SK-N-SH treated with all-trans-retinoic acid at 6 μM for 48 hours (cell line): Measurements from ENCODE around the gene NFAM1.

ENCODE experiments used
- ATAC-seq: fragments of 200-7000 bp; cut with Tn5 transposase; 3 replicates; pipeline ENCODE4 v1.9.1; 2020; ENCODE audit warnings: mild to moderate bottlenecking, moderate library complexity
- ARNTL ChIP-seq: fragments of 450-650 bp; formaldehyde crosslinking; IDR thresholded peaks from 2 replicates; pipeline ENCODE4 v1.5.0; 2020; ENCODE audit warnings: low read depth, mild to moderate bottlenecking, moderate library complexity, borderline replicate concordance
- CSDC2 ChIP-seq: fragments of 250-450 bp; sonication (Bioruptor Pico); IDR thresholded peaks from 2 replicates; pipeline ENCODE4 v1.5.0; 2020; ENCODE audit warnings: mild to moderate bottlenecking, moderate library complexity
- ESRRG ChIP-seq: fragments of 250-450 bp; sonication (Bioruptor Pico); IDR thresholded peaks from 2 replicates; pipeline ENCODE4 v1.6.1; 2021; ENCODE audit warnings: mild to moderate bottlenecking
- GLIS3 ChIP-seq: fragments of 250-450 bp; sonication (Bioruptor Pico); IDR thresholded peaks from 2 replicates; pipeline ENCODE4 v1.5.0; 2020; ENCODE audit warnings: mild to moderate bottlenecking, moderate library complexity
- ISL1 ChIP-seq: fragments of 250-450 bp; sonication (Bioruptor Pico); IDR thresholded peaks from 2 replicates; pipeline ENCODE4 v2.1.2; 2022; ENCODE audit warnings: mild to moderate bottlenecking, moderate library complexity
- PPARA ChIP-seq: fragments of 250-450 bp; sonication (Bioruptor Pico); IDR thresholded peaks from 2 replicates; pipeline ENCODE4 v1.5.0; 2020; ENCODE audit warnings: mild to moderate bottlenecking, borderline replicate concordance
- RARB ChIP-seq: fragments of 250-450 bp; sonication (Bioruptor Pico); IDR thresholded peaks from 2 replicates; pipeline ENCODE4 v1.8.0; 2021; ENCODE audit warnings: mild to moderate bottlenecking, moderate library complexity
- SNAI2 ChIP-seq: fragments of 250-450 bp; sonication (Bioruptor Pico); IDR thresholded peaks from 2 replicates; pipeline ENCODE4 v1.5.0; 2020; ENCODE audit warnings: mild to moderate bottlenecking, moderate library complexity
- TCF4 ChIP-seq: fragments of 250-450 bp; sonication (Bioruptor Pico); IDR thresholded peaks from 2 replicates; pipeline ENCODE4 v1.8.0; 2021; ENCODE audit warnings: mild to moderate bottlenecking, moderate library complexity, borderline replicate concordance
- TOX ChIP-seq: fragments of 250-450 bp; sonication (Bioruptor Pico); IDR thresholded peaks from 2 replicates; pipeline ENCODE4 v1.8.0; 2021; ENCODE audit warnings: mild to moderate bottlenecking, moderate library complexity, borderline replicate concordance
- ZC3H10 ChIP-seq: fragments of 250-450 bp; sonication (Bioruptor Pico); IDR thresholded peaks from 2 replicates; pipeline ENCODE4 v1.5.1; 2021; ENCODE audit warnings: mild to moderate bottlenecking, moderate library complexity
- ZFP3 ChIP-seq: fragments of 250-450 bp; sonication (Bioruptor Pico); IDR thresholded peaks from 2 replicates; pipeline ENCODE4 v1.5.0; 2020; ENCODE audit warnings: mild to moderate bottlenecking, moderate library complexity
- ZFP30 ChIP-seq: fragments of 450-650 bp; formaldehyde crosslinking; IDR thresholded peaks from 2 replicates; pipeline ENCODE4 v1.5.0; 2022; ENCODE audit warnings: mild to moderate bottlenecking, moderate library complexity
- ZNF565 ChIP-seq: fragments of 450-650 bp; formaldehyde crosslinking; conservative IDR thresholded peaks from 2 replicates; pipeline ENCODE4 v1.5.0; 2020; ENCODE audit warnings: low read depth, mild to moderate bottlenecking, moderate library complexity
- ZNF70 ChIP-seq: fragments of 450-650 bp; formaldehyde crosslinking; IDR thresholded peaks from 2 replicates; pipeline ENCODE4 v1.5.0; 2020; ENCODE audit warnings: mild to moderate bottlenecking, moderate library complexity
- ZNF8 ChIP-seq: fragments of 450-650 bp; formaldehyde crosslinking; IDR thresholded peaks from 2 replicates; pipeline ENCODE4 v1.5.0; 2020; ENCODE audit warnings: mild to moderate bottlenecking, moderate library complexity
- TF ChIP-seq, protein P1 (sequence below): fragments of 250-450 bp; sonication (Bioruptor Pico); IDR thresholded peaks from 2 replicates; pipeline ENCODE4 v1.5.1; 2020; ENCODE audit warnings: low read depth, mild to moderate bottlenecking, moderate library complexity
- TF ChIP-seq, protein P2 (sequence below): fragments of 250-450 bp; sonication (Bioruptor Pico); IDR thresholded peaks from 2 replicates; pipeline ENCODE4 v1.5.0; 2020; ENCODE audit warnings: mild to moderate bottlenecking, moderate library complexity
- TF ChIP-seq, protein P3 (sequence below): fragments of 250-450 bp; sonication (Bioruptor Pico); IDR thresholded peaks from 2 replicates; pipeline ENCODE4 v1.8.0; 2020; ENCODE audit warnings: mild to moderate bottlenecking, moderate library complexity, borderline replicate concordance
- TF ChIP-seq, protein P4 (sequence below): fragments of 250-450 bp; sonication (Bioruptor Pico); IDR thresholded peaks from 2 replicates; pipeline ENCODE4 v1.5.1; 2021; ENCODE audit warnings: mild to moderate bottlenecking, moderate library complexity
- TF ChIP-seq, protein P5 (sequence below): fragments of 250-450 bp; sonication (Bioruptor Pico); IDR thresholded peaks from 2 replicates; pipeline ENCODE4 v1.8.0; 2021; ENCODE audit warnings: low read depth, mild to moderate bottlenecking, moderate library complexity, borderline replicate concordance

The NFAM1 gene

DNA sequence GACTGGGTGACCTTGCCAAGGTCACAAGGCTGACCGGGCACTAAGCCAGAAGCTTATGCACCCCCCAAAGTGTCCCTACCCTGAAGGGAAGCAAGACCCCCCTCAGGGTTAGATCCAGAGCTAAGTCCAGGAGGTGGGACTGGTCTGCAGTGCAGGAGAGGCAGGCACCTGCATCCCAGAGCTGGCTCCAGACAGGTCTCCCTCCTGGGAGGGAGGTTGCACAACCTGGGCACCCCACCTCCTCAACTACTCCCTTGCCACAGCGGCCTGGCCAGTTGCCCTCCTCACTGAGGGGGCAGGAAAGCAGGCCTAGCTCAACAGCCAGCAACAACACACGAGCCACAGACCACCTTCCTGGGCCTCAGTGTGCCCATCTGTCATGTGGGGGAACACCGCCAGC is 86.7 kb downstream of the NFAM1 start:
- no peak for ATAC-seq
- TF ChIP-seq GLIS3 = no peak
- TF ChIP-seq TOX (CRISPR knock-in tag) = no peak
- no peak for TF ChIP-seq ZFP3 (CRISPR knock-in tag)
- TF ChIP-seq, protein P1, sequence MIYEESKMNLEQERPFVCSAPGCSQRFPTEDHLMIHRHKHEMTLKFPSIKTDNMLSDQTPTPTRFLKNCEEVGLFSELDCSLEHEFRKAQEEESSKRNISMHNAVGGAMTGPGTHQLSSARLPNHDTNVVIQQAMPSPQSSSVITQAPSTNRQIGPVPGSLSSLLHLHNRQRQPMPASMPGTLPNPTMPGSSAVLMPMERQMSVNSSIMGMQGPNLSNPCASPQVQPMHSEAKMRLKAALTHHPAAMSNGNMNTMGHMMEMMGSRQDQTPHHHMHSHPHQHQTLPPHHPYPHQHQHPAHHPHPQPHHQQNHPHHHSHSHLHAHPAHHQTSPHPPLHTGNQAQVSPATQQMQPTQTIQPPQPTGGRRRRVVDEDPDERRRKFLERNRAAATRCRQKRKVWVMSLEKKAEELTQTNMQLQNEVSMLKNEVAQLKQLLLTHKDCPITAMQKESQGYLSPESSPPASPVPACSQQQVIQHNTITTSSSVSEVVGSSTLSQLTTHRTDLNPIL (CRISPR knock-in tag) = no peak
- no peak for TF ChIP-seq PPARA
- no peak for TF ChIP-seq ZNF70 (CRISPR knock-in tag)
- TF ChIP-seq ZNF565 (CRISPR knock-in tag) = no peak
- no peak for TF ChIP-seq SNAI2 (CRISPR knock-in tag)
- no peak for TF ChIP-seq TCF4 (CRISPR knock-in tag)
- no peak for TF ChIP-seq ARNTL
- TF ChIP-seq CSDC2 = no peak
- TF ChIP-seq, protein P2, sequence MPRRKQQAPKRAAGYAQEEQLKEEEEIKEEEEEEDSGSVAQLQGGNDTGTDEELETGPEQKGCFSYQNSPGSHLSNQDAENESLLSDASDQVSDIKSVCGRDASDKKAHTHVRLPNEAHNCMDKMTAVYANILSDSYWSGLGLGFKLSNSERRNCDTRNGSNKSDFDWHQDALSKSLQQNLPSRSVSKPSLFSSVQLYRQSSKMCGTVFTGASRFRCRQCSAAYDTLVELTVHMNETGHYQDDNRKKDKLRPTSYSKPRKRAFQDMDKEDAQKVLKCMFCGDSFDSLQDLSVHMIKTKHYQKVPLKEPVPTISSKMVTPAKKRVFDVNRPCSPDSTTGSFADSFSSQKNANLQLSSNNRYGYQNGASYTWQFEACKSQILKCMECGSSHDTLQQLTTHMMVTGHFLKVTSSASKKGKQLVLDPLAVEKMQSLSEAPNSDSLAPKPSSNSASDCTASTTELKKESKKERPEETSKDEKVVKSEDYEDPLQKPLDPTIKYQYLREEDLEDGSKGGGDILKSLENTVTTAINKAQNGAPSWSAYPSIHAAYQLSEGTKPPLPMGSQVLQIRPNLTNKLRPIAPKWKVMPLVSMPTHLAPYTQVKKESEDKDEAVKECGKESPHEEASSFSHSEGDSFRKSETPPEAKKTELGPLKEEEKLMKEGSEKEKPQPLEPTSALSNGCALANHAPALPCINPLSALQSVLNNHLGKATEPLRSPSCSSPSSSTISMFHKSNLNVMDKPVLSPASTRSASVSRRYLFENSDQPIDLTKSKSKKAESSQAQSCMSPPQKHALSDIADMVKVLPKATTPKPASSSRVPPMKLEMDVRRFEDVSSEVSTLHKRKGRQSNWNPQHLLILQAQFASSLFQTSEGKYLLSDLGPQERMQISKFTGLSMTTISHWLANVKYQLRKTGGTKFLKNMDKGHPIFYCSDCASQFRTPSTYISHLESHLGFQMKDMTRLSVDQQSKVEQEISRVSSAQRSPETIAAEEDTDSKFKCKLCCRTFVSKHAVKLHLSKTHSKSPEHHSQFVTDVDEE = no peak
- TF ChIP-seq ZFP30 (CRISPR knock-in tag) = no peak
- no peak for TF ChIP-seq ISL1 (CRISPR knock-in tag)
- TF ChIP-seq, protein P3, sequence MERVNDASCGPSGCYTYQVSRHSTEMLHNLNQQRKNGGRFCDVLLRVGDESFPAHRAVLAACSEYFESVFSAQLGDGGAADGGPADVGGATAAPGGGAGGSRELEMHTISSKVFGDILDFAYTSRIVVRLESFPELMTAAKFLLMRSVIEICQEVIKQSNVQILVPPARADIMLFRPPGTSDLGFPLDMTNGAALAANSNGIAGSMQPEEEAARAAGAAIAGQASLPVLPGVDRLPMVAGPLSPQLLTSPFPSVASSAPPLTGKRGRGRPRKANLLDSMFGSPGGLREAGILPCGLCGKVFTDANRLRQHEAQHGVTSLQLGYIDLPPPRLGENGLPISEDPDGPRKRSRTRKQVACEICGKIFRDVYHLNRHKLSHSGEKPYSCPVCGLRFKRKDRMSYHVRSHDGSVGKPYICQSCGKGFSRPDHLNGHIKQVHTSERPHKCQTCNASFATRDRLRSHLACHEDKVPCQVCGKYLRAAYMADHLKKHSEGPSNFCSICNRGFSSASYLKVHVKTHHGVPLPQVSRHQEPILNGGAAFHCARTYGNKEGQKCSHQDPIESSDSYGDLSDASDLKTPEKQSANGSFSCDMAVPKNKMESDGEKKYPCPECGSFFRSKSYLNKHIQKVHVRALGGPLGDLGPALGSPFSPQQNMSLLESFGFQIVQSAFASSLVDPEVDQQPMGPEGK (CRISPR knock-in tag) = no peak
- no peak for TF ChIP-seq ZNF8 (CRISPR knock-in tag)
- no peak for TF ChIP-seq RARB (CRISPR knock-in tag)

DNA sequence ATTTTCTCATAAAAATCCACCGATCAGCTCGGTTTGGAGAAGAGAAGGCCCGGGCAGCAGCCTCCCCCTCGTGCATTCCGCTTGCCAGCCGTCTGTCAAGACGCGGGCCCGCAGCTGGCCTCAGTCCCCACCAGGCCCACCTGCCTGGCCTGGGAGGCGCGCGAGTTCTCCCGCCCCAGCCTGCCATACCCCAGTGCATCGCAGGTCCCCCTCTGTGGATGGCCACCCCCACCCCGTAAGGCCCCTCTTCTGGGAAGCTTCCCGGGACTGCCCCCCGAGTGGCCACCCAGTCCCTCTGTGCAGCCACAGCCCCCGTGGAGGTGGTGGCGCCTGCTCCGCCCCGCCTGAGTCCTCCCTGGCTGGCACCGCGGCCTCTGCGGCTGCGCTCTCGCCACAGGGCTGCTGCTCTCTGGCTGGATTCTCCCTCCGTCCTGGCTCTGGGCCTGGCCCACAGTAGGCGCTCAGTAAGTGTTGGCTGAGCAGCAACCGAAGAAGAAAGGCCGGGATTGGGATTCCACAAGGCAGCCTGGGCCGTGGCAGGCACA is 87.8 kb downstream of the NFAM1 start:
- no peak for ATAC-seq
- TF ChIP-seq ZC3H10 (CRISPR knock-in tag) (no peak), ESRRG (CRISPR knock-in tag) (no peak), ISL1 (CRISPR knock-in tag) (no peak), TCF4 (CRISPR knock-in tag) (no peak), ARNTL (no peak), SNAI2 (CRISPR knock-in tag) (no peak), PPARA (no peak)
- TF ChIP-seq, protein P4, sequence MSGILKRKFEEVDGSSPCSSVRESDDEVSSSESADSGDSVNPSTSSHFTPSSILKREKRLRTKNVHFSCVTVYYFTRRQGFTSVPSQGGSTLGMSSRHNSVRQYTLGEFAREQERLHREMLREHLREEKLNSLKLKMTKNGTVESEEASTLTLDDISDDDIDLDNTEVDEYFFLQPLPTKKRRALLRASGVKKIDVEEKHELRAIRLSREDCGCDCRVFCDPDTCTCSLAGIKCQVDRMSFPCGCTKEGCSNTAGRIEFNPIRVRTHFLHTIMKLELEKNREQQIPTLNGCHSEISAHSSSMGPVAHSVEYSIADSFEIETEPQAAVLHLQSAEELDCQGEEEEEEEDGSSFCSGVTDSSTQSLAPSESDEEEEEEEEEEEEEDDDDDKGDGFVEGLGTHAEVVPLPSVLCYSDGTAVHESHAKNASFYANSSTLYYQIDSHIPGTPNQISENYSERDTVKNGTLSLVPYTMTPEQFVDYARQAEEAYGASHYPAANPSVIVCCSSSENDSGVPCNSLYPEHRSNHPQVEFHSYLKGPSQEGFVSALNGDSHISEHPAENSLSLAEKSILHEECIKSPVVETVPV (CRISPR knock-in tag) = no peak
- TF ChIP-seq, protein P1 (CRISPR knock-in tag) = no peak

DNA sequence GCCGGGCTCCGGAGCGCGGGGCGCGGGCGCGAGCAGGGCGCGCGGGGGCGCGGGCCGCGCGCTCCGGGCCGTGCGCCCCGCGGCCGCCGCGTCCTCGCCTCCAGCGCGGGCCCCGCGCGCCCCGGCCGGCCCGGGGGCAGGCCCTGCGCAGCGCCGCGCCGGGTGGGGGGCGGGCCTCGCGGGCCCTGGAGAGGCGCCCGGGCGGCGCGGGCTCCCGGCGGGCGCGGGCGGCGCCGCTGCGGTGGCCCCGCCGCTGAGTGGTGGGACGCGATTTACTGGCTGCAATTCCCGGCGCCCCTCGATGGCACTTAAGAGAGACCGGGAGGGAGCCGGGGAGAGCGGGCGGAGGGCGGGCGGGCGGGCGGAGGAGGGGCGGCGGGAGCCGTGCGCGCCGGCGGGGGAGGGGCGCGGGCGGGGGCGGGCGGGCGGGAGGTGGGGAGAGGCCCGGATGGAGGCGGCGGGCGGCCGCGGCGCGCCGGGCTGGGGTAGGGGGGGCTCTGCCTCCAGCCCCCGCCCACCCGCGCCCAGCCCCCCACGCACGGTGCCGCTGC is 88.6 kb downstream of the NFAM1 start:
- ATAC-seq = peak; percentile 18; the same call in 1 of the 3 replicates
- TF ChIP-seq ESRRG (CRISPR knock-in tag) (no peak), TCF4 (CRISPR knock-in tag) (no peak), ZNF70 (CRISPR knock-in tag) (no peak), CSDC2 (no peak), ZFP30 (CRISPR knock-in tag) (no peak), ISL1 (CRISPR knock-in tag) (no peak), ZC3H10 (CRISPR knock-in tag) (no peak), SNAI2 (CRISPR knock-in tag) (no peak), PPARA (no peak)
- TF ChIP-seq, protein P5, sequence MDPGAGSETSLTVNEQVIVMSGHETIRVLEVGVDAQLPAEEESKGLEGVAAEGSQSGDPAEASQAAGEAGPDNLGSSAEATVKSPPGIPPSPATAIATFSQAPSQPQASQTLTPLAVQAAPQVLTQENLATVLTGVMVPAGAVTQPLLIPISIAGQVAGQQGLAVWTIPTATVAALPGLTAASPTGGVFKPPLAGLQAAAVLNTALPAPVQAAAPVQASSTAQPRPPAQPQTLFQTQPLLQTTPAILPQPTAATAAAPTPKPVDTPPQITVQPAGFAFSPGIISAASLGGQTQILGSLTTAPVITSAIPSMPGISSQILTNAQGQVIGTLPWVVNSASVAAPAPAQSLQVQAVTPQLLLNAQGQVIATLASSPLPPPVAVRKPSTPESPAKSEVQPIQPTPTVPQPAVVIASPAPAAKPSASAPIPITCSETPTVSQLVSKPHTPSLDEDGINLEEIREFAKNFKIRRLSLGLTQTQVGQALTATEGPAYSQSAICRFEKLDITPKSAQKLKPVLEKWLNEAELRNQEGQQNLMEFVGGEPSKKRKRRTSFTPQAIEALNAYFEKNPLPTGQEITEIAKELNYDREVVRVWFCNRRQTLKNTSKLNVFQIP (CRISPR knock-in tag) = no peak
- TF ChIP-seq, protein P3 (CRISPR knock-in tag) = no peak
- TF ChIP-seq, protein P2 = no peak
